ENCODE data around the gene UPK3BL2. TPM values are rescaled to one million over a fixed set of nuclear protein-coding genes. Genes with fewer than 3 reads are reported as not detected.
"Not testable (repeated sequence)": the region's sequence is repeated elsewhere in the genome, so short reads cannot be mapped to it uniquely, and the experiment has no call there.

The UPK3BL2 gene, protein sequence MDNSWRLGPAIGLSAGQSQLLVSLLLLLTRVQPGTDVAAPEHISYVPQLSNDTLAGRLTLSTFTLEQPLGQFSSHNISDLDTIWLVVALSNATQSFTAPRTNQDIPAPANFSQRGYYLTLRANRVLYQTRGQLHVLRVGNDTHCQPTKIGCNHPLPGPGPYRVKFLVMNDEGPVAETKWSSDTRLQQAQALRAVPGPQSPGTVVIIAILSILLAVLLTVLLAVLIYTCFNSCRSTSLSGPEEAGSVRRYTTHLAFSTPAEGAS
- total RNA-seq: 10 to 100 TPM; 23.3 to 26.0 TPM

DNA sequence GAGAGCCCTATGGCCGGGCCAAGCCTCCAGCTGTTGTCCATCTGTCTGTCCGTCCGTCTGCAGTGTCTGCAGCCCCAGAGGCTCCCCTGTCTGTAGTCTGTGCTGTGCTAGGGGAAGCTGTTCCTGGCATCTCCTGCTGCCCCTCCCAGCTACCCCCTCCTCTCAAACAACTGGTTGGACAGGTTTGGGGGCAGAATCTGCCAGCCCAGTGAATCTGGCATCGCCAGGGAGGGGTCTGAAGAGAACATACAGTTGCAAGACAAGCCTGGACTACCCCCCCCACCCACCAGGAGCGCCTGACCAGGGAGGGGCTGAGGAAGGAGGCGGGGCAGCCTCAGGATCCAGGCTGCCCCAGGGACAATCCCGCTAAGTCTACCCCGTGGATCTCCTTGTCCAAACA, at the start of gene UPK3BL2:
UPK3BL2 (minus strand) TSS at position 101 of the 400 bp plus-strand sequence; CDS start at position 41, 60 bp downstream.
- not testable (repeated sequence) for H3K9me3 Mint-ChIP-seq; H3K36me3 Mint-ChIP-seq; DNase-seq (ENCODE audit: low spot score in 2 of 2); ATAC-seq
- H3K27ac Mint-ChIP-seq: peak within 1 kb of the TSS in 1 of 2 donors; percentile 77

- H3K36me3 Mint-ChIP-seq, H3K27ac Mint-ChIP-seq, H3K9me3 Mint-ChIP-seq: not testable (repeated sequence)
- DNase-seq (ENCODE audit: low spot score in 2 of 2) (peak in 1 of 2 donors; percentile 64), ATAC-seq (peak; percentile 67 to 71)
These were observed 49.1 kb upstream of the UPK3BL2 start for GRCh38 chr7:102592477-102593019.

- H3K9me3 Mint-ChIP-seq; H3K27ac Mint-ChIP-seq; H3K36me3 Mint-ChIP-seq; DNase-seq (ENCODE audit: low spot score in 2 of 2): not testable (repeated sequence)
- peak; percentile 23 to 71 for ATAC-seq
These were observed 46.4 kb upstream of the UPK3BL2 start for GRCh38 chr7:102589857-102590256.

GRCh38 chr7:102583495-102583894, 40.0 kb upstream of the UPK3BL2 start:
- ATAC-seq; H3K27ac Mint-ChIP-seq; H3K36me3 Mint-ChIP-seq; H3K9me3 Mint-ChIP-seq; DNase-seq (ENCODE audit: low spot score in 2 of 2): not testable (repeated sequence)

DNA sequence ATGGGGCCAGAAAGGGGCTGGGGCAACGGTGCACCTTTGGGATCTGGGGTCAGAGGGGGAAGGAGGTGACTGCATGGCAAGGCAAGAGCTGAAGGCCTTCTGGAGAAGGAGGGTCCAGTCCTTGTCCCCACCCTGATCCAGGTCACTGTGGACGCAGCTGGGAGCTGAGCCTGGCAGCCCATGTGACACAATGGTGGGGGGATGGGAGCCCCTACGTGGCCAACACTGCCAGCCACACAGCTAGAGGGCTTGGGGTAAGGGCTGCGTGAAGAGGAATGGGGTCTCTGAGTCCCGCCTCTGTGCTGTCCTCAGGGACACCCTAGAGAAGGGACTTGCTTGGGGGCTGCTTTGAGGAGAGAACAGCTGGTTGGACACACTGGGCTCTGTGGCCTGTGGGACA, 38.2 kb upstream of the UPK3BL2 start:
- H3K9me3 Mint-ChIP-seq; ATAC-seq; H3K27ac Mint-ChIP-seq; H3K36me3 Mint-ChIP-seq; DNase-seq (ENCODE audit: low spot score in 2 of 2): not testable (repeated sequence)

DNA sequence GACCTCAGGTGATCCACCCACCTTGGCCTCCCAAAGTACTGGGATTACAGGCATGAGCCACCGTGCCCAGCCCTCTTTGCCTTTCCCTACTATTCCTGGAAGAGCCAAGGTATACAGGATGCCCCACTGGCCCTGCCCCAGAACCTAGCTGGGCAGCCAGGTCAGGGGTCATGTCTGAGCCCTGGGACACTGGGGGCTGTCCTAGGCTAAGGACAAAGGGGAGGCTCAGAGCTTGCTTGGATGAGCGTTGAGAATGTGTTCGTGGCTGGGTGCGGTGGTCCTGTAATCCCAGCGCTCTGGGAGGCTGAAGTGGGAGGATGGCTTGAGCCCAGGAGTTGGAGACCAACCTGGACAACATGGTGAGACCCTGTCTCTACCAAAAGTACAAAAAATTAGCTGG, 35.0 kb upstream of the UPK3BL2 start:
- not testable (repeated sequence) for H3K9me3 Mint-ChIP-seq, H3K36me3 Mint-ChIP-seq, ATAC-seq
- DNase-seq (ENCODE audit: low spot score in 2 of 2): peak in 1 of 2 donors; percentile 55
- peak overlapping the region in 1 of 2 donors; percentile 4 for H3K27ac Mint-ChIP-seq

DNA sequence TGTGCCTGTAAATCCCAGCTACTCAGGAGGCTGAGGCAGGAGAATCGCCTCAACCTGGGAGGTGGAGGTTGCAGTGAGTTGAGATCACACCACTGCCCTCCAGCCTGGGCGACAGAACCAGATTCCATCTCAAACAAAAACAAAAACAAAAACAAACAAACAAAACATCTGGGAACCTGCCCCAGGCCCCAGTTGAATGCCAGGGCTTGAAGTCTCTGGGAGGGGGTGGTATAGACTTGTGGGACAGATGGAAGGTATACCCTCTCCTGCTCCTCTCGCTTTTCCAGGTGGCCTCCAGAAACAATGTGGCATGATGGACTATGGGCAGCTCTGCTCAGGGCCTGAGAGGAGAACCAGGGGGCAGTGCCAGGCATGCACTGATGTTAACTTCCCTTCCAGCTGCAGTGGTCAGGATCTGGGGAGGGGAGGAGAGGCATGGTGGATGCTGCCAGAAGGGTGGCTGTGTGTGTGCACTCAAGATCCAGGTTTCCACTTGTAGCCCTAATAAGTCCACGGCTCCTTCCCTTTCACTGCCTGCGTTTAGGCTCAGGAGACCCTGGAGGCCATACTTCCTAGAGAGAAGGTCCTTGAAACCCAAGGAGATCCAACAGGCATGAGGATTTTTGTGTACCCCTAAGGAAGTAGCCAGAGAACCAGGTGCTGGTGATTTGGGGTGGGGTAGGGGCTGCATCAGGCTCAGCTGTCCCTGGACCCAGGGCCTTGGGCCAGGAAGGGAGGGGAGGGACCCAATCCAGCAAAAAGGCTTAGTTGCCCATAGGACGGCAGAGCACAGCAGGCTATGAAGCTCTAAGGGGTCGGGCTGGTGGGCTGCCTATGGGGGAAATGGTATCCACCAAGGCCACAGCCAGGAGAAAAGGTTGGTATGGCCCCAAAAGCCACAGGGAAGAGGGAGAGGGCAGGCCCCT, 34.1 kb upstream of the UPK3BL2 start:
- DNase-seq (ENCODE audit: low spot score in 2 of 2): peak in 1 of 2 donors; percentile 53
- not testable (repeated sequence) for H3K36me3 Mint-ChIP-seq, H3K9me3 Mint-ChIP-seq, ATAC-seq
- peak overlapping the region in 1 of 2 donors; percentile 82 for H3K27ac Mint-ChIP-seq

DNA sequence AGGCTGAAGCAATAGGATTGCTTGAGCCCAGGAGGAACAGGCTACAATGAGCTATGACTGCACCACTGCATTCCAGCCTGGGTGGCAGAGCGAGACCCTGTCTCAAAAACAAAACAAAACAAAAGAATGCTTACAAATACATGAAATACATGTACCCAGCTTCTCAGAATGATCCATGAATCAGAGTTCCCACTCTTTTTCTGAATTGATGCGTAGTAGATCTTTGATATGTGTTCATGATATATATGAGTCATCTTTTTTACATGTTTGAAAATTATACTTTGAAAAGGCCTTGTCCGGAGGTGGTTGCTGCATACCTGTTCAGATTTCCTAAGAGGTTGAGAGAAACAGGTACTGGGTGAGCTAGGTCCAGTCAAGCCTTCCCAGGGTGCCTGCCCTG, 32.9 kb upstream of the UPK3BL2 start:
- H3K27ac Mint-ChIP-seq: peak overlapping the region; percentile 82 to 94
- H3K36me3 Mint-ChIP-seq; H3K9me3 Mint-ChIP-seq; DNase-seq (ENCODE audit: low spot score in 2 of 2): not testable (repeated sequence)
- ATAC-seq: peak; percentile 35 to 66

DNA sequence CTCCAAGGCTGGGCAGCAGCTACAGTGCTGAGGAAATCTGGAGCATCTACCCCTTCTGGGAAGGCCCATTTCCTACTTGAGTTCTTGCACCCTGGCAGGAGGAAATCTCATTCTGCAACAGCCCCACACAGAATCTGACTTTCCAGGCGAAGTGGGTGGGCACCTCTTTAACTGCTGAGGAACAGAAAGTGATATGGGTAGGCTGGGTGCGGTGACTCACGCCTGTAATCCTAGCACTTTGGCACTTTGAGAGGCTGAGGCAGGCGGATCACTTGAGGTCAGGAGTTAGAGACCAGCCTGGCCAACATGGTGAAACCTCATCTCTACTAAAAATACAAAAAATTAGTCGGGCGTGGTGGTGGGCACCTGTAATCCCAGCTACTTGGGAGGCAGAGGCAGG, 31.1 kb upstream of the UPK3BL2 start:
- not testable (repeated sequence) for H3K27ac Mint-ChIP-seq; H3K36me3 Mint-ChIP-seq; ATAC-seq; H3K9me3 Mint-ChIP-seq; DNase-seq (ENCODE audit: low spot score in 2 of 2)

GRCh38 chr7:102572261-102573239, 29.1 kb upstream of the UPK3BL2 start, which contains the start of gene POLR2J3:
Gene POLR2J3 (minus strand): TSS chr7:102572583. CDS start chr7:102572521, 62 bp downstream.
- H3K36me3 Mint-ChIP-seq, H3K9me3 Mint-ChIP-seq: not testable (repeated sequence)
- ATAC-seq (peak; percentile 83 to 84), DNase-seq (ENCODE audit: low spot score in 2 of 2) (peak; percentile 98 to 100)
- H3K27ac Mint-ChIP-seq: peak within 1 kb of the TSS; percentile 87 to 97

DNA sequence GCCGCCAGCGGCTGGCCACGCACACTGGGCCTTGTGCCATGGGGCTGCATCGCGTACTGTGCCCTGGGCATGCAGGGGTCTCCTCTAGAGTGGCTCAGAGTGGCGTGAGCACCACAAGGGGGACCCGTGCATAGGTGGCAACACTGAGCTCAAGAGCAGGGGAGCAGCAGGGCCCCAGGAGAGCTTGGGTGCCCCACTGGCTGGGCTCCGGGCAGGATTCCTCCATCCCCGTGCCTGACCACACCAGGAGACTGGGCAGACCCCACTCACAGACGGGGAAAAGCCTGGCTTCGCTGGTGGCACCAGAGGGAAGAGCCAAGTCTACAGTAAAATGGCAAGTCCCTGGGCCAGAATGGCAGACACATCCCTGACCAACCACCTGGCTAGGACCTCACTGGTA, 25.1 kb upstream of the UPK3BL2 start:
- not testable (repeated sequence) for H3K36me3 Mint-ChIP-seq, H3K27ac Mint-ChIP-seq, ATAC-seq, H3K9me3 Mint-ChIP-seq
- peak in 1 of 2 donors; percentile 53 for DNase-seq (ENCODE audit: low spot score in 2 of 2)

GRCh38 chr7:102550808-102551422, 7.4 kb upstream of the UPK3BL2 start, which contains the start of gene SPDYE2:
Gene SPDYE2 (plus strand): TSS chr7:102551226. CDS start chr7:102553256, 2,030 bp downstream.
- H3K9me3 Mint-ChIP-seq; DNase-seq (ENCODE audit: low spot score in 2 of 2); H3K36me3 Mint-ChIP-seq: not testable (repeated sequence)
- ATAC-seq: peak in 1 of 2 donors; percentile 12
- peak within 1 kb of the TSS in 1 of 2 donors; percentile 55 for H3K27ac Mint-ChIP-seq

GRCh38 chr7:102546353-102546752, 2.9 kb upstream of the UPK3BL2 start:
- peak; percentile 59 to 63 for ATAC-seq
- not testable (repeated sequence) for H3K27ac Mint-ChIP-seq; DNase-seq (ENCODE audit: low spot score in 2 of 2); H3K9me3 Mint-ChIP-seq; H3K36me3 Mint-ChIP-seq

- ATAC-seq: peak in 1 of 2 donors; percentile 15
- H3K9me3 Mint-ChIP-seq; DNase-seq (ENCODE audit: low spot score in 2 of 2); H3K36me3 Mint-ChIP-seq; H3K27ac Mint-ChIP-seq: not testable (repeated sequence)
These were observed 1.8 kb upstream of the UPK3BL2 start for GRCh38 chr7:102545288-102545687.

GRCh38 chr7:102544372-102544771, 876 bp upstream of the UPK3BL2 start:
- ATAC-seq; H3K36me3 Mint-ChIP-seq; H3K27ac Mint-ChIP-seq; H3K9me3 Mint-ChIP-seq; DNase-seq (ENCODE audit: low spot score in 2 of 2): not testable (repeated sequence)
